Measurements from ENCODE around the gene CHCHD3. TPM values are rescaled to one million over a fixed set of nuclear protein-coding genes. Genes with fewer than 3 reads are reported as not detected.

The CHCHD3 gene
- total RNA-seq, 1 experiment from 2014 or later = 192 TPM

- no peaks in the 10 kb centered on the region for H3K4me1 ChIP-seq
- H3K36me3 ChIP-seq = no peaks in the 10 kb centered on the region
- no peak overlapping the region for H3K4me3 ChIP-seq
- no peak overlapping the region for H3K27ac ChIP-seq
- H3K27me3 ChIP-seq = no peaks in the 10 kb centered on the region
- peaks cover 9% of the 10 kb centered on the region for H3K9me3 ChIP-seq (replicated peaks)
- DNase-seq = no peak
Measured at GRCh38 chr7:132771301-132771730, 310.6 kb downstream of the CHCHD3 start.

GRCh38 chr7:132770055-132770454 lies 311.8 kb downstream of the CHCHD3 start:
- no peaks in the 10 kb centered on the region for H3K4me1 ChIP-seq
- peaks cover 9% of the 10 kb centered on the region for H3K9me3 ChIP-seq (replicated peaks)
- no peaks in the 10 kb centered on the region for H3K36me3 ChIP-seq
- DNase-seq = no peak
- no peak overlapping the region for H3K27ac ChIP-seq
- H3K4me3 ChIP-seq = no peak overlapping the region
- no peaks in the 10 kb centered on the region for H3K27me3 ChIP-seq

GRCh38 chr7:132769280-132769679 lies 312.6 kb downstream of the CHCHD3 start:
- no peaks in the 10 kb centered on the region for H3K27me3 ChIP-seq
- H3K27ac ChIP-seq = no peak overlapping the region
- DNase-seq = no peak
- H3K9me3 ChIP-seq (replicated peaks) = peaks cover 9% of the 10 kb centered on the region
- H3K4me1 ChIP-seq = no peaks in the 10 kb centered on the region; the same call in 1 of the 2 replicates
- H3K36me3 ChIP-seq = no peaks in the 10 kb centered on the region
- H3K4me3 ChIP-seq = no peak overlapping the region

GRCh38 chr7:132768099-132768498 lies 313.8 kb downstream of the CHCHD3 start:
- no peaks in the 10 kb centered on the region for H3K36me3 ChIP-seq
- no peak for DNase-seq
- H3K9me3 ChIP-seq (replicated peaks) = peaks cover 9% of the 10 kb centered on the region
- H3K4me1 ChIP-seq = peaks cover 6% of the 10 kb centered on the region; the same call in 1 of the 2 replicates
- H3K27me3 ChIP-seq = no peaks in the 10 kb centered on the region
- H3K4me3 ChIP-seq = no peak overlapping the region
- H3K27ac ChIP-seq = no peak overlapping the region

GRCh38 chr7:132767378-132767777 lies 314.5 kb downstream of the CHCHD3 start:
- Histone ChIP-seq H3K27ac (no peak overlapping the region), H3K36me3 (no peaks in the 10 kb centered on the region), H3K27me3 (no peaks in the 10 kb centered on the region), H3K9me3 (replicated peaks) (peaks cover 9% of the 10 kb centered on the region), H3K4me3 (no peak overlapping the region), H3K4me1 (peaks cover 6% of the 10 kb centered on the region; the same call in 1 of the 2 replicates)
- no peak for DNase-seq

- peaks cover 6% of the 10 kb centered on the region; the same call in 1 of the 2 replicates for H3K4me1 ChIP-seq
- H3K36me3 ChIP-seq = no peaks in the 10 kb centered on the region
- no peaks in the 10 kb centered on the region for H3K27me3 ChIP-seq
- peaks cover 9% of the 10 kb centered on the region for H3K9me3 ChIP-seq (replicated peaks)
- no peak overlapping the region for H3K4me3 ChIP-seq
- no peak for DNase-seq
- H3K27ac ChIP-seq = no peak overlapping the region
Measured at GRCh38 chr7:132766660-132767059, 315.2 kb downstream of the CHCHD3 start.

GRCh38 chr7:132765861-132766260 lies 316.0 kb downstream of the CHCHD3 start:
- H3K36me3 ChIP-seq = no peaks in the 10 kb centered on the region
- peaks cover 6% of the 10 kb centered on the region; the same call in 1 of the 2 replicates for H3K4me1 ChIP-seq
- H3K9me3 ChIP-seq (replicated peaks) = peaks cover 9% of the 10 kb centered on the region
- H3K4me3 ChIP-seq = no peak overlapping the region
- no peak overlapping the region for H3K27ac ChIP-seq
- no peak for DNase-seq
- H3K27me3 ChIP-seq = no peaks in the 10 kb centered on the region

- no peak for DNase-seq
- Histone ChIP-seq H3K9me3 (replicated peaks) (peaks cover 4% of the 10 kb centered on the region; the same call in 1 of the 2 replicates), H3K27me3 (no peaks in the 10 kb centered on the region), H3K36me3 (no peaks in the 10 kb centered on the region), H3K27ac (no peak overlapping the region), H3K4me3 (no peak overlapping the region), H3K4me1 (peaks cover 6% of the 10 kb centered on the region; the same call in 1 of the 2 replicates)
Measured at GRCh38 chr7:132764762-132765161, 317.1 kb downstream of the CHCHD3 start.

GRCh38 chr7:132760866-132761265 lies 321.0 kb downstream of the CHCHD3 start:
- H3K27me3 ChIP-seq = no peaks in the 10 kb centered on the region
- peaks cover 23% of the 10 kb centered on the region for H3K4me1 ChIP-seq
- H3K36me3 ChIP-seq = no peaks in the 10 kb centered on the region
- no peak overlapping the region for H3K4me3 ChIP-seq
- DNase-seq = no peak
- H3K9me3 ChIP-seq (replicated peaks) = no peaks in the 10 kb centered on the region
- H3K27ac ChIP-seq = no peak overlapping the region

GRCh38 chr7:132760244-132760623 lies 321.7 kb downstream of the CHCHD3 start:
- Histone ChIP-seq H3K27ac (no peak overlapping the region), H3K4me3 (no peak overlapping the region), H3K27me3 (no peaks in the 10 kb centered on the region), H3K36me3 (no peaks in the 10 kb centered on the region), H3K9me3 (replicated peaks) (no peaks in the 10 kb centered on the region), H3K4me1 (peaks cover 24% of the 10 kb centered on the region)
- DNase-seq = no peak

GRCh38 chr7:132759482-132760243 lies 322.2 kb downstream of the CHCHD3 start:
- Histone ChIP-seq H3K4me1 (peaks cover 24% of the 10 kb centered on the region), H3K4me3 (no peak overlapping the region), H3K27ac (no peak overlapping the region), H3K36me3 (no peaks in the 10 kb centered on the region), H3K9me3 (replicated peaks) (no peaks in the 10 kb centered on the region), H3K27me3 (no peaks in the 10 kb centered on the region)
- DNase-seq = no peak

GRCh38 chr7:132758986-132759385 lies 322.9 kb downstream of the CHCHD3 start:
- Histone ChIP-seq H3K9me3 (replicated peaks) (no peaks in the 10 kb centered on the region), H3K4me3 (no peak overlapping the region), H3K27me3 (no peaks in the 10 kb centered on the region), H3K36me3 (no peaks in the 10 kb centered on the region), H3K4me1 (peaks cover 21% of the 10 kb centered on the region), H3K27ac (no peak overlapping the region)
- no peak for DNase-seq

- Histone ChIP-seq H3K9me3 (replicated peaks) (no peaks in the 10 kb centered on the region), H3K27me3 (no peaks in the 10 kb centered on the region), H3K27ac (no peak overlapping the region), H3K36me3 (no peaks in the 10 kb centered on the region), H3K4me1 (peaks cover 18% of the 10 kb centered on the region), H3K4me3 (no peak overlapping the region)
- peak; percentile 30 to 58 for DNase-seq
Measured at GRCh38 chr7:132757783-132758182, 324.1 kb downstream of the CHCHD3 start.

- Histone ChIP-seq H3K27me3 (no peaks in the 10 kb centered on the region), H3K4me1 (peaks cover 18% of the 10 kb centered on the region), H3K36me3 (no peaks in the 10 kb centered on the region), H3K9me3 (replicated peaks) (no peaks in the 10 kb centered on the region), H3K4me3 (no peak overlapping the region), H3K27ac (no peak overlapping the region)
- DNase-seq = no peak
Measured at GRCh38 chr7:132756484-132756990, 325.4 kb downstream of the CHCHD3 start.

- no peaks in the 10 kb centered on the region for H3K27me3 ChIP-seq
- no peaks in the 10 kb centered on the region for H3K36me3 ChIP-seq
- H3K4me1 ChIP-seq = peaks cover 18% of the 10 kb centered on the region
- no peak overlapping the region for H3K4me3 ChIP-seq
- no peaks in the 10 kb centered on the region for H3K9me3 ChIP-seq (replicated peaks)
- no peak overlapping the region for H3K27ac ChIP-seq
- DNase-seq = peak in 1 of 2 experiments; percentile 48
Measured at GRCh38 chr7:132755538-132756483, 326.1 kb downstream of the CHCHD3 start.

Data from SJCRH30 (cell line).